GM21529 (cell line): ENCODE measurements around the gene PSMD8.

Experiments used
- ATAC-seq: cut with Tn5 transposase; IDR thresholded peaks from one replicate; pipeline ENCODE4 v1.9.1; 2021; ENCODE audit not compliant: unreplicated experiment

PSMD8 gene

GRCh38 chr19:38386971-38387549, 12.7 kb downstream of the PSMD8 start:
- ATAC-seq: no peak

- ATAC-seq: no peak
These were observed 13.4 kb downstream of the PSMD8 start, which contains the start of gene GGN for GRCh38 chr19:38387550-38388348. TSS of gene GGN (minus strand) at chr19:38388034. CDS start at chr19:38387261, 773 bp downstream.

- no peak for ATAC-seq
These were observed 14.2 kb downstream of the PSMD8 start, which contains the start of gene SPRED3 for GRCh38 chr19:38388349-38389100. TSS of gene SPRED3 (plus strand) at chr19:38388697. CDS start at chr19:38390303, 1,606 bp downstream.

- ATAC-seq: no peak
These were observed 14.9 kb downstream of the PSMD8 start for GRCh38 chr19:38389101-38389925.

GRCh38 chr19:38389957-38390924, 15.9 kb downstream of the PSMD8 start:
- ATAC-seq: no peak

GRCh38 chr19:38391911-38392464, 17.6 kb downstream of the PSMD8 start:
- no peak for ATAC-seq

- ATAC-seq: no peak
These were observed 18.4 kb downstream of the PSMD8 start for GRCh38 chr19:38392707-38393308.

- ATAC-seq: no peak
These were observed 20.1 kb downstream of the PSMD8 start for GRCh38 chr19:38394488-38394887.

GRCh38 chr19:38395381-38396114, 21.2 kb downstream of the PSMD8 start:
- ATAC-seq: no peak

GRCh38 chr19:38399081-38399480, 24.7 kb downstream of the PSMD8 start:
- no peak for ATAC-seq

- no peak for ATAC-seq
These were observed 25.2 kb downstream of the PSMD8 start for GRCh38 chr19:38399537-38399936.

GRCh38 chr19:38400361-38400760, 26.0 kb downstream of the PSMD8 start:
- ATAC-seq: no peak

- no peak for ATAC-seq
These were observed 26.8 kb downstream of the PSMD8 start for GRCh38 chr19:38401148-38401547.

- ATAC-seq: no peak
These were observed 28.2 kb downstream of the PSMD8 start for GRCh38 chr19:38402623-38402966.

GRCh38 chr19:38402967-38403674, 28.8 kb downstream of the PSMD8 start, which contains the start of gene FAM98C:
TSS of gene FAM98C (plus strand) at chr19:38403093. CDS start at chr19:38403154, 61 bp downstream.
- peak; percentile 88 for ATAC-seq

GRCh38 chr19:38404858-38405257, 30.5 kb downstream of the PSMD8 start:
- no peak for ATAC-seq

- ATAC-seq: no peak
These were observed 30.9 kb downstream of the PSMD8 start for GRCh38 chr19:38405276-38405675.
